Endodermal cell (in vitro differentiated cells): ENCODE results near the gene RFX7. TPM values are rescaled to one million over a fixed set of nuclear protein-coding genes. Genes with fewer than 3 reads are reported as not detected.

Experiments used
- DNase-seq: peaks from one replicate; pipeline ENCODE4 v3.0.0-alpha.2; 2017
- H3K27ac ChIP-seq: 2 replicates; pipeline ENCODE4 v1.5.1; 2013; ENCODE audit warnings: mild to moderate bottlenecking, low read depth, low read length, moderate library complexity
- H3K27me3 ChIP-seq: 2 replicates; pipeline ENCODE4 v1.6.1; 2013; ENCODE audit warnings: mild to moderate bottlenecking, low read length, moderate library complexity; ENCODE audit not compliant: insufficient read depth, control insufficient read depth, poor library complexity, severe bottlenecking
- H3K36me3 ChIP-seq: 2 replicates; pipeline ENCODE4 v1.7.0; 2013; ENCODE audit warnings: mild to moderate bottlenecking, low read length, moderate library complexity; ENCODE audit not compliant: control insufficient read depth, insufficient read depth
- H3K4me1 ChIP-seq: one replicate; pipeline ENCODE4 v1.7.0; 2013; ENCODE audit warnings: low read length; ENCODE audit not compliant: control insufficient read depth, insufficient read depth
- H3K4me3 ChIP-seq: 2 replicates; pipeline ENCODE4 v1.5.1; 2013; ENCODE audit warnings: mild to moderate bottlenecking, low read length, moderate library complexity
- H3K9ac ChIP-seq: 2 replicates; pipeline ENCODE4 v1.6.1; 2013; ENCODE audit warnings: mild to moderate bottlenecking, low read length, moderate library complexity; ENCODE audit not compliant: poor library complexity, severe bottlenecking; ENCODE audit errors: extremely low read depth
- H3K9me3 ChIP-seq: 2 replicates; pipeline ENCODE4 v1.6.1; 2013; ENCODE audit warnings: mild to moderate bottlenecking, low read length, moderate library complexity; ENCODE audit not compliant: control insufficient read depth
- H3K27ac Mint-ChIP-seq: 2 replicates; pipeline ENCODE4 v1.8.0; 2020; ENCODE audit warnings: mixed read lengths
- H3K27me3 Mint-ChIP-seq: 2 replicates; pipeline ENCODE4 v1.8.0; 2021; ENCODE audit warnings: mild to moderate bottlenecking, mixed read lengths; ENCODE audit not compliant: insufficient read depth
- H3K36me3 Mint-ChIP-seq: 2 replicates; pipeline ENCODE4 v1.8.0; 2020; ENCODE audit warnings: low read depth, mixed read lengths
- H3K4me1 Mint-ChIP-seq: 2 replicates; pipeline ENCODE4 v1.8.0; 2020; ENCODE audit warnings: mixed read lengths
- H3K4me3 Mint-ChIP-seq: 2 replicates; pipeline ENCODE4 v1.8.0; 2020; ENCODE audit warnings: mild to moderate bottlenecking, moderate library complexity, mixed read lengths
- H3K9me3 Mint-ChIP-seq: 2 replicates; pipeline ENCODE4 v1.8.0; 2020; ENCODE audit warnings: mild to moderate bottlenecking, mixed read lengths
- WGBS, 2 experiments: methylation state at CpG; one replicate each; pipeline versions ENCODE4 v1.1.5 to v1.1.7; 2013; ENCODE audit warnings: missing lambda C conversion rate in 2 of 2, mixed read lengths in 1 of 2; ENCODE audit not compliant: insufficient coverage in 1 of 2, insufficient read length in 1 of 2; 5-methylcytosine and 5-hydroxymethylcytosine counted together
- total RNA-seq, 2 donors: library from RNA; stranded (reverse); fragmentation: NEBNext Ultra II Directional in 1 of 2; extraction: Animal tissue kit (Norgen Biotek cat#: 25700) in 1 of 2; gene quantifications; 2 replicates in 1 of 2; 3 replicates in 1 of 2; pipeline ENCODE4 v1.2.1, GENCODE V29; 2021
- TF ChIP-seq, protein P1 (sequence below): fragments of 200-600 bp; sonication (generic); conservative IDR thresholded peaks from 2 replicates; pipeline ENCODE4 v1.5.0; 2021; ENCODE audit warnings: antibody characterized with exemption, mild to moderate bottlenecking

The RFX7 gene
- total RNA-seq, 2 donors from 2014 or later: 19.3 to 25.3 TPM

- no peak overlapping the region for H3K27ac Mint-ChIP-seq
- peaks cover 28% of the 10 kb centered on the region for H3K9me3 Mint-ChIP-seq
- Histone ChIP-seq H3K36me3 (no peaks in the 10 kb centered on the region), H3K9ac (no peak overlapping the region), H3K4me3 (no peak overlapping the region), H3K4me1 (no peaks in the 10 kb centered on the region), H3K27me3 (no peaks in the 10 kb centered on the region), H3K27ac (no peak overlapping the region), H3K9me3 (peaks cover 7% of the 10 kb centered on the region)
- H3K4me1 Mint-ChIP-seq: peaks cover 3% of the 10 kb centered on the region
- no peak overlapping the region for H3K4me3 Mint-ChIP-seq
- WGBS, 2 experiments: 96 to 98% methylated on average over 5 to 6 of the region's 6 CpGs
- TF ChIP-seq, protein P1, sequence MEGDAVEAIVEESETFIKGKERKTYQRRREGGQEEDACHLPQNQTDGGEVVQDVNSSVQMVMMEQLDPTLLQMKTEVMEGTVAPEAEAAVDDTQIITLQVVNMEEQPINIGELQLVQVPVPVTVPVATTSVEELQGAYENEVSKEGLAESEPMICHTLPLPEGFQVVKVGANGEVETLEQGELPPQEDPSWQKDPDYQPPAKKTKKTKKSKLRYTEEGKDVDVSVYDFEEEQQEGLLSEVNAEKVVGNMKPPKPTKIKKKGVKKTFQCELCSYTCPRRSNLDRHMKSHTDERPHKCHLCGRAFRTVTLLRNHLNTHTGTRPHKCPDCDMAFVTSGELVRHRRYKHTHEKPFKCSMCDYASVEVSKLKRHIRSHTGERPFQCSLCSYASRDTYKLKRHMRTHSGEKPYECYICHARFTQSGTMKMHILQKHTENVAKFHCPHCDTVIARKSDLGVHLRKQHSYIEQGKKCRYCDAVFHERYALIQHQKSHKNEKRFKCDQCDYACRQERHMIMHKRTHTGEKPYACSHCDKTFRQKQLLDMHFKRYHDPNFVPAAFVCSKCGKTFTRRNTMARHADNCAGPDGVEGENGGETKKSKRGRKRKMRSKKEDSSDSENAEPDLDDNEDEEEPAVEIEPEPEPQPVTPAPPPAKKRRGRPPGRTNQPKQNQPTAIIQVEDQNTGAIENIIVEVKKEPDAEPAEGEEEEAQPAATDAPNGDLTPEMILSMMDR: no peak
- no peak for DNase-seq
- peaks cover 26% of the 10 kb centered on the region for H3K36me3 Mint-ChIP-seq
- H3K27me3 Mint-ChIP-seq: no peaks in the 10 kb centered on the region
Measured at GRCh38 chr15:56150204-56150603, 93.5 kb downstream of the RFX7 start.

DNA sequence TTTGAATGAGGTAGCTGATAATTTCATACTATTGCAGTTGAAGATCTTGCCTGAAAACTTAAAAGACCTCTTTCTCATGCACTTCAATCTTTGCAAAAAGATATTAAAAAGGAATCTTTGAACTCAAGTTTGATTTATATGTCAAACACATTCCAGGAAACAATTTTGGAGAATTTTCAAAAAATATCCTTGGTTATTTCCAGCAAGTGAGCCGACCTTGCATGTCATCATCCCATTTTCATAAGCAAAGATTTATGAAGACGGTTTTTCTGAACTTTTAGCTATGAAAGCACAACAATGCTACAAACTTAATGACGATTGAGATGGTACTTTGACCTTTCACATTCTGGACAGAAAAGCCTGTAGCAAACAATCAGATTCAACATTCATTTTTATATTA lies 95.6 kb downstream of the RFX7 start:
- TF ChIP-seq, protein P1: no peak
- H3K4me1 Mint-ChIP-seq: peaks cover 3% of the 10 kb centered on the region

DNA sequence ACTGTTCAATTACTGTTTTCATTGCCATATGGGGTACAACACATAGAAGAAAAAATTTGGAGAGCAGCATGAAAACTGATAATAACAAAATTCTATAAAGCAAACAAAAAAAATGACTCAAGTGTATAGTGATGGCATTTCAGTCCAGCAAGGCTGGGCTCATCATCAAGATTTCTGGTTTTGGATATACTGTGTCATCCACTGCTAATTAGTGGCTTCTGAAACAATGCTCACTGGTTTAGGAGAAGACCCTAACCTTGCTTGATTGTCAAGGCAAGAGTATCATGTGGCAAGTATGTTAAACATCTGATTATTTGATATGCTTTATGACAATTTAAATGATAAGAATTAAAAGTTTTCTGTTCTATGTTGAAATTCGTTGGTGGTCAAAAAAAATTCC lies 96.9 kb downstream of the RFX7 start:
- Histone ChIP-seq H3K4me3 (no peak overlapping the region), H3K9ac (no peak overlapping the region), H3K27me3 (no peaks in the 10 kb centered on the region), H3K4me1 (no peaks in the 10 kb centered on the region), H3K27ac (no peak overlapping the region), H3K9me3 (peaks cover 9% of the 10 kb centered on the region), H3K36me3 (peaks cover 13% of the 10 kb centered on the region)
- H3K9me3 Mint-ChIP-seq: peaks cover 10% of the 10 kb centered on the region
- DNase-seq: no peak
- peaks cover 29% of the 10 kb centered on the region for H3K36me3 Mint-ChIP-seq
- TF ChIP-seq, protein P1: no peak
- H3K27me3 Mint-ChIP-seq: no peaks in the 10 kb centered on the region
- WGBS, 2 experiments: no CpG with 5 or more reads among the region's 1 CpG
- no peak overlapping the region for H3K27ac Mint-ChIP-seq
- no peak overlapping the region for H3K4me3 Mint-ChIP-seq
- H3K4me1 Mint-ChIP-seq: peaks cover 3% of the 10 kb centered on the region

More for the DNA sequence above, 95.6 kb downstream of the RFX7 start:
- Mint-ChIP-seq H3K9me3 (peaks cover 13% of the 10 kb centered on the region), H3K36me3 (peaks cover 18% of the 10 kb centered on the region), H3K27me3 (no peaks in the 10 kb centered on the region), H3K4me3 (no peak overlapping the region), H3K27ac (no peak overlapping the region)
- H3K9me3 ChIP-seq: no peaks in the 10 kb centered on the region
- DNase-seq: no peak
- H3K9ac ChIP-seq: no peak overlapping the region
- WGBS, 2 experiments: 92 to 100% methylated on average over 2 to 3 of the region's 3 CpGs
- no peaks in the 10 kb centered on the region for H3K36me3 ChIP-seq
- no peaks in the 10 kb centered on the region for H3K27me3 ChIP-seq
- no peak overlapping the region for H3K27ac ChIP-seq
- no peak overlapping the region for H3K4me3 ChIP-seq
- no peaks in the 10 kb centered on the region for H3K4me1 ChIP-seq
